GM12878 (cell line): Measurements from ENCODE around the gene EIF4B. TPM values are rescaled to one million over a fixed set of nuclear protein-coding genes. Genes with fewer than 3 reads are reported as not detected.

Experiments used
- ATAC-seq: fragments of 200-7000 bp; cut with Tn5 transposase; 3 replicates; pipeline ENCODE4 v1.9.1; 2020; ENCODE audit warnings: mild to moderate bottlenecking, moderate library complexity
- BruUV-seq: library from RNA; stranded (reverse); fragments of 400-500 nt; replicated peaks from 2 replicates; lab custom pipeline; 2021; lab: Mats Ljungman, UMichigan
- CTCF ChIA-PET: fragments of 300-600 bp; sonication (Branson Sonifier 250); formaldehyde crosslinking; extraction: SDS; loops from one replicate; lab custom pipeline; 2021; ENCODE audit warnings: inconsistent platforms; lab: Yijun Ruan, JAX
- POLR2A ChIA-PET: fragments of 350-600 bp; formaldehyde crosslinking; extraction: SDS; loops from one replicate; lab custom pipeline; 2021; ENCODE audit warnings: inconsistent platforms; lab: Charles Lee
- RAD21 ChIA-PET: fragments of 300-600 bp; sonication (Branson Sonifier 250); formaldehyde crosslinking; loops from one replicate; lab custom pipeline; 2023; ENCODE audit warnings: antibody characterized with exemption; ENCODE audit not compliant: unreplicated experiment; lab: Charles Lee
- SMC1A ChIA-PET: fragments of 300-600 bp; sonication (Branson Sonifier 250); formaldehyde crosslinking; loops from one replicate; lab custom pipeline; 2023; ENCODE audit not compliant: unreplicated experiment, uncharacterized antibody; lab: Charles Lee
- DNase-seq: peaks from one replicate; pipeline ENCODE4 v3.0.0-alpha.2; 2011; ENCODE audit warnings: low read depth, low spot score
- FAIRE-seq: peaks from 3 replicates; lab custom pipeline; 2011; peaks lifted over from hg19 to GRCh38; lab: Jason Lieb, UNC
- H2AFZ ChIP-seq: 2 replicates; pipeline ENCODE4 v1.6.0; 2011; ENCODE audit warnings: low read depth, low read length, control low read depth; ENCODE audit not compliant: control insufficient read depth
- H3K27ac ChIP-seq: 2 replicates; pipeline ENCODE4 v1.5.1; 2011; ENCODE audit warnings: control low read depth; ENCODE audit not compliant: control insufficient read depth, insufficient read depth
- H3K27me3 ChIP-seq, 2 experiments: replicated peaks in 1 of 2; 2 replicates each; pipeline versions ENCODE4 v1.6.0 to v1.6.1; 2011; ENCODE audit warnings: low read length in 1 of 2; ENCODE audit not compliant: control insufficient read depth in 2 of 2, insufficient read depth in 2 of 2
- H3K36me3 ChIP-seq, 2 experiments: 2 replicates each; pipeline ENCODE4 v1.5.1; 2011; ENCODE audit warnings: low read length in 1 of 2; ENCODE audit not compliant: control insufficient read depth in 2 of 2, insufficient read depth in 2 of 2
- H3K4me1 ChIP-seq: 2 replicates; pipeline ENCODE4 v1.6.1; 2011; ENCODE audit warnings: mild to moderate bottlenecking, low read length, moderate library complexity, mixed read lengths; ENCODE audit not compliant: control insufficient read depth, insufficient read depth
- H3K4me2 ChIP-seq: 2 replicates; pipeline ENCODE4 v1.6.0; 2011; ENCODE audit warnings: control low read depth; ENCODE audit not compliant: control insufficient read depth, insufficient read depth
- H3K4me3 ChIP-seq: fragments of 200-600 bp; sonication (generic); 2 replicates; pipeline ENCODE4 v1.5.1; 2016
- H3K79me2 ChIP-seq: 2 replicates; pipeline ENCODE4 v1.6.0; 2011; ENCODE audit warnings: low read length; ENCODE audit not compliant: control insufficient read depth, insufficient read depth
- H3K9ac ChIP-seq: 2 replicates; pipeline ENCODE4 v1.8.0; 2011; ENCODE audit warnings: low read length, control low read depth, mixed read lengths; ENCODE audit not compliant: control insufficient read depth, insufficient read depth
- H3K9me3 ChIP-seq: replicated peaks from 3 replicates; pipeline ENCODE4 v1.5.1; 2011; ENCODE audit warnings: mild to moderate bottlenecking, low read length; ENCODE audit not compliant: control insufficient read depth, insufficient read depth
- H4K20me1 ChIP-seq: 2 replicates; pipeline ENCODE4 v1.6.0; 2011; ENCODE audit not compliant: control insufficient read depth, insufficient read depth
- BRCA1 ChIP-seq: IDR thresholded peaks from 2 replicates; pipeline ENCODE4 v1.6.1; 2011; ENCODE audit warnings: low read depth, low read length, improper control_type of control experiment
- EP300 ChIP-seq, 2 experiments: fragments of 150-350 bp in 1 of 2; IDR thresholded peaks; 2 replicates each; pipeline ENCODE4 v1.6.1; 2011 to 2012; ENCODE audit warnings: low read depth in 2 of 2, low read length in 2 of 2, borderline replicate concordance in 1 of 2, improper control_type of control experiment in 1 of 2, inconsistent platforms in 1 of 2; ENCODE audit not compliant: control insufficient read depth in 1 of 2
- IKZF1 ChIP-seq: fragments of 450-650 bp; conservative IDR thresholded peaks from 2 replicates; pipeline ENCODE4 v1.6.1; 2017; ENCODE audit warnings: antibody characterized with exemption, mild to moderate bottlenecking
- IKZF2 ChIP-seq, 2 experiments: fragments of 450-650 bp; IDR thresholded peaks; 2 replicates each; pipeline ENCODE4 v1.6.1; 2017; ENCODE audit warnings: mild to moderate bottlenecking in 2 of 2, moderate library complexity in 2 of 2
- NFIC ChIP-seq: IDR thresholded peaks from 2 replicates; pipeline ENCODE4 v1.6.1; 2012; ENCODE audit warnings: low read depth, mild to moderate bottlenecking, inconsistent platforms, low read length, moderate library complexity
- NR2C1 ChIP-seq: fragments of 450-650 bp; IDR thresholded peaks from 2 replicates; pipeline ENCODE4 v1.6.1; 2017; ENCODE audit warnings: antibody characterized with exemption, mild to moderate bottlenecking, moderate library complexity
- ZBTB33 ChIP-seq: fragments of 450-650 bp; IDR thresholded peaks from 2 replicates; pipeline ENCODE4 v1.6.1; 2017; ENCODE audit warnings: mild to moderate bottlenecking
- ZNF217 ChIP-seq: fragments of 450-650 bp; IDR thresholded peaks from 2 replicates; pipeline ENCODE4 v1.6.1; 2017; ENCODE audit warnings: antibody characterized with exemption, mild to moderate bottlenecking
- ZNF384 ChIP-seq: IDR thresholded peaks from 2 replicates; pipeline ENCODE4 v1.6.1; 2012; ENCODE audit warnings: low read depth, mild to moderate bottlenecking, low read length, improper control_type of control experiment, borderline replicate concordance
- WGBS: methylation state at CpG from one replicate; pipeline ENCODE4 v1.1.6; 2016; ENCODE audit warnings: low lambda C conversion rate; ENCODE audit not compliant: insufficient replicate concordance, insufficient coverage; ENCODE audit errors: missing lambda C conversion rate; 5-methylcytosine and 5-hydroxymethylcytosine counted together
- in situ Hi-C: fragments of 300-500 bp; cut with MboI; formaldehyde crosslinking; loops from 9 replicates; pipeline ENCODE4 v1.14.3; 2018; ENCODE audit warnings: mixed read lengths
- intact Hi-C: fragments of 100-400 bp; cut with micrococcal nuclease; formaldehyde crosslinking; loops from one replicate; pipeline ENCODE4 v1.14.2; 2022; ENCODE audit not compliant: unreplicated experiment
- polyA plus RNA-seq, 11 experiments: library from polyadenylated mRNA; depleted of rRNA in 4 of 11; unstranded in 6 of 11; stranded (reverse) in 5 of 11; fragments of >200 nt; fragmentation: Nextera tagmentation in 4 of 11; fragmentation: Illumina TruSeq in 1 of 11; extraction: Ambion mirVana in 4 of 11; extraction: Trizol in 1 of 11; gene quantifications; 1 replicate in 1 of 11; 2 replicates in 10 of 11; pipeline versions ENCODE4 v1.2.1 to v1.2.3, GENCODE V29; 2011 to 2016; ENCODE audit warnings: inconsistent platforms in 2 of 11, missing spikeins in 2 of 11, low read depth in 1 of 11
- total RNA-seq, 4 experiments: library from RNA; depleted of rRNA in 3 of 4; stranded (reverse); fragments of >200 nt in 3 of 4; fragmentation: Illumina TruSeq in 1 of 4; extraction: Trizol in 1 of 4; gene quantifications; 2 replicates each; pipeline versions ENCODE4 v1.2.1 to v1.2.3, GENCODE V29; 2013 to 2021
- TF ChIP-seq, protein P1 (sequence below): fragments of 450-650 bp; IDR thresholded peaks from 2 replicates; pipeline ENCODE4 v1.6.1; 2017; ENCODE audit warnings: mild to moderate bottlenecking, moderate library complexity
- TF ChIP-seq, protein P2 (sequence below): fragments of 150-350 bp; IDR thresholded peaks from 2 replicates; pipeline ENCODE4 v1.6.1; 2016; ENCODE audit warnings: low read depth, low read length

EIF4B gene
- total and polyA plus RNA-seq, 10 of the 15 experiments (the other 5 are each of a cell fraction or from before 2014, with no cell fraction given) = 123 to 752 (median 431) TPM

DNA sequence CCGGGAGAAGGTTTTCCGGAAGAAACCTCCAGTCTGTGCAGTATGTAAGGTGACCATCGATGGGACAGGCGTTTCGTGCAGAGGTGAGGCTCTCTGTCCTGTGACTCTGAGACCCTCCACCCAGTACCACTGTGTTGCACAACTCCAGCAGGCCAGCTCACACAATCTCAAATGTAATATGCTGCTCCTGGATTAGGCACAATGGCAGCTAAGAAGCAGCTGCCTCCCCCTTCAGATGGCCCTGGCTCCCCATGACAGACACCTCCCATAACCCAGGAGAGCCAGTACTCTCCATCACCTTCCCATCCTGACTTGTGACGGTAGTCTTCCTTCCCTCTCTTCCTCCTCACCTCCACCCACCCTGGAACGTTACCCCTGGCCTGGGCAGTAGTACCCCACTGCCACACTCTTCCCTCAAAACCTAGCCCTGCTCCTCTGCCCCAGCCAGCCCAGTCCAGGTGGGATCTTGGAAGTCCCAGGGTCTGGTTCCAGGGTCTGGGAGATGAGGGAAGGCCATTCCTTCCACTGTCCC is 45.7 kb downstream of the EIF4B start (continued):
- TF ChIP-seq EP300 (IDR thresholded peaks at IDR 0.05; ENCODE audit: borderline replicate concordance in 1 of 2, control insufficient read depth in 1 of 2, low read depth in 2 of 2, low read length in 2 of 2) = no peak
- no peak for TF ChIP-seq IKZF1
- no peak for TF ChIP-seq ZNF217

GRCh38 chr12:53052419-53053217 is 46.4 kb downstream of the EIF4B start:
- intact Hi-C loops (loop anchor here (5.0 kb wide), 1 partner anchor 45 kb away; the partner anchor contains the start of gene IGFBP6), in situ Hi-C loops (no loop called here)
- RAD21 ChIA-PET = no interaction called here
- CTCF ChIA-PET = interaction anchor here (0.6 to 1.7 kb wide), 4 partner anchors 11 to 216 kb away, joined by 3 to 5 read pairs (median 3); partner anchors contain the start of gene ESPL1
- Histone ChIP-seq H3K79me2 (no peaks in the 10 kb centered on the region), H3K4me3 (no peak overlapping the region), H3K4me1 (peaks cover 17% of the 10 kb centered on the region), H2AFZ (no peak overlapping the region), H3K9ac (no peak overlapping the region)
- POLR2A ChIA-PET = interaction anchor here (0.8 kb wide), 1 partner anchor 27 kb away, joined by 6 read pairs; the partner anchor contains the start of gene SPRYD3
- TF ChIP-seq ZBTB33 (no peak), BRCA1 (no peak), IKZF2 (IDR thresholded peaks at IDR 0.05) (no peak), NR2C1 (no peak), ZNF384 (no peak), NFIC (no peak)
- TF ChIP-seq, protein P1, sequence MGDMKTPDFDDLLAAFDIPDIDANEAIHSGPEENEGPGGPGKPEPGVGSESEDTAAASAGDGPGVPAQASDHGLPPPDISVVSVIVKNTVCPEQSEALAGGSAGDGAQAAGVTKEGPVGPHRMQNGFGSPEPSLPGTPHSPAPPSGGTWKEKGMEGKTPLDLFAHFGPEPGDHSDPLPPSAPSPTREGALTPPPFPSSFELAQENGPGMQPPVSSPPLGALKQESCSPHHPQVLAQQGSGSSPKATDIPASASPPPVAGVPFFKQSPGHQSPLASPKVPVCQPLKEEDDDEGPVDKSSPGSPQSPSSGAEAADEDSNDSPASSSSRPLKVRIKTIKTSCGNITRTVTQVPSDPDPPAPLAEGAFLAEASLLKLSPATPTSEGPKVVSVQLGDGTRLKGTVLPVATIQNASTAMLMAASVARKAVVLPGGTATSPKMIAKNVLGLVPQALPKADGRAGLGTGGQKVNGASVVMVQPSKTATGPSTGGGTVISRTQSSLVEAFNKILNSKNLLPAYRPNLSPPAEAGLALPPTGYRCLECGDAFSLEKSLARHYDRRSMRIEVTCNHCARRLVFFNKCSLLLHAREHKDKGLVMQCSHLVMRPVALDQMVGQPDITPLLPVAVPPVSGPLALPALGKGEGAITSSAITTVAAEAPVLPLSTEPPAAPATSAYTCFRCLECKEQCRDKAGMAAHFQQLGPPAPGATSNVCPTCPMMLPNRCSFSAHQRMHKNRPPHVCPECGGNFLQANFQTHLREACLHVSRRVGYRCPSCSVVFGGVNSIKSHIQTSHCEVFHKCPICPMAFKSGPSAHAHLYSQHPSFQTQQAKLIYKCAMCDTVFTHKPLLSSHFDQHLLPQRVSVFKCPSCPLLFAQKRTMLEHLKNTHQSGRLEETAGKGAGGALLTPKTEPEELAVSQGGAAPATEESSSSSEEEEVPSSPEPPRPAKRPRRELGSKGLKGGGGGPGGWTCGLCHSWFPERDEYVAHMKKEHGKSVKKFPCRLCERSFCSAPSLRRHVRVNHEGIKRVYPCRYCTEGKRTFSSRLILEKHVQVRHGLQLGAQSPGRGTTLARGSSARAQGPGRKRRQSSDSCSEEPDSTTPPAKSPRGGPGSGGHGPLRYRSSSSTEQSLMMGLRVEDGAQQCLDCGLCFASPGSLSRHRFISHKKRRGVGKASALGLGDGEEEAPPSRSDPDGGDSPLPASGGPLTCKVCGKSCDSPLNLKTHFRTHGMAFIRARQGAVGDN = no peak
- TF ChIP-seq, protein P2, sequence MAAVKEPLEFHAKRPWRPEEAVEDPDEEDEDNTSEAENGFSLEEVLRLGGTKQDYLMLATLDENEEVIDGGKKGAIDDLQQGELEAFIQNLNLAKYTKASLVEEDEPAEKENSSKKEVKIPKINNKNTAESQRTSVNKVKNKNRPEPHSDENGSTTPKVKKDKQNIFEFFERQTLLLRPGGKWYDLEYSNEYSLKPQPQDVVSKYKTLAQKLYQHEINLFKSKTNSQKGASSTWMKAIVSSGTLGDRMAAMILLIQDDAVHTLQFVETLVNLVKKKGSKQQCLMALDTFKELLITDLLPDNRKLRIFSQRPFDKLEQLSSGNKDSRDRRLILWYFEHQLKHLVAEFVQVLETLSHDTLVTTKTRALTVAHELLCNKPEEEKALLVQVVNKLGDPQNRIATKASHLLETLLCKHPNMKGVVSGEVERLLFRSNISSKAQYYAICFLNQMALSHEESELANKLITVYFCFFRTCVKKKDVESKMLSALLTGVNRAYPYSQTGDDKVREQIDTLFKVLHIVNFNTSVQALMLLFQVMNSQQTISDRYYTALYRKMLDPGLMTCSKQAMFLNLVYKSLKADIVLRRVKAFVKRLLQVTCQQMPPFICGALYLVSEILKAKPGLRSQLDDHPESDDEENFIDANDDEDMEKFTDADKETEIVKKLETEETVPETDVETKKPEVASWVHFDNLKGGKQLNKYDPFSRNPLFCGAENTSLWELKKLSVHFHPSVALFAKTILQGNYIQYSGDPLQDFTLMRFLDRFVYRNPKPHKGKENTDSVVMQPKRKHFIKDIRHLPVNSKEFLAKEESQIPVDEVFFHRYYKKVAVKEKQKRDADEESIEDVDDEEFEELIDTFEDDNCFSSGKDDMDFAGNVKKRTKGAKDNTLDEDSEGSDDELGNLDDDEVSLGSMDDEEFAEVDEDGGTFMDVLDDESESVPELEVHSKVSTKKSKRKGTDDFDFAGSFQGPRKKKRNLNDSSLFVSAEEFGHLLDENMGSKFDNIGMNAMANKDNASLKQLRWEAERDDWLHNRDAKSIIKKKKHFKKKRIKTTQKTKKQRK = no peak
- TF ChIP-seq, all 136 proteins: peak for 0
- Histone ChIP-seq H4K20me1 (no peaks in the 10 kb centered on the region; the same call in 1 of the 2 replicates), H3K36me3 (no peaks in the 10 kb centered on the region), H3K27ac (no peak overlapping the region), H3K4me2 (no peak overlapping the region), H3K27me3 (no peaks in the 10 kb centered on the region), H3K9me3 (no peaks in the 10 kb centered on the region)
- ATAC-seq = no peak
- FAIRE-seq = no peak
- no peak for DNase-seq
- BruUV-seq = no TSS peak
- SMC1A ChIA-PET = interaction anchor here (0.7 kb wide), 1 partner anchor 13 kb away, joined by 3 read pairs; no protein-coding TSS in a partner anchor
- WGBS = 53% methylated on average over 9 of the region's 11 CpGs
